Fibroblast of lung (primary cell): ENCODE data around the gene CAB39L. TPM values are rescaled to one million over a fixed set of nuclear protein-coding genes. Genes with fewer than 3 reads are reported as not detected.

Source experiments
- DNase-seq, 2 donors: peaks; one replicate each; pipeline versions ENCODE4 v3.0.0 to v3.0.0-alpha.2; 2010; ENCODE audit warnings: low read depth in 2 of 2
- H2AFZ ChIP-seq: 2 replicates; pipeline ENCODE4 v1.5.1; 2012; ENCODE audit warnings: low read length, control low read depth, inconsistent platforms
- H3K27ac ChIP-seq: 2 replicates; pipeline ENCODE4 v1.5.1; 2011; ENCODE audit warnings: low read length, control low read depth; ENCODE audit not compliant: insufficient read depth
- H3K27me3 ChIP-seq: 2 replicates; pipeline ENCODE4 v1.5.1; 2011; ENCODE audit warnings: mild to moderate bottlenecking, low read length; ENCODE audit not compliant: control insufficient read depth, insufficient read depth
- H3K36me3 ChIP-seq: 2 replicates; pipeline ENCODE4 v1.5.1; 2011; ENCODE audit warnings: low read length; ENCODE audit not compliant: control insufficient read depth, insufficient read depth
- H3K4me1 ChIP-seq: 2 replicates; pipeline ENCODE4 v1.5.1; 2011; ENCODE audit warnings: low read length; ENCODE audit not compliant: control insufficient read depth, insufficient read depth; ENCODE audit errors: extremely low read depth
- H3K4me2 ChIP-seq: 2 replicates; pipeline ENCODE4 v1.5.1; 2011; ENCODE audit warnings: low read length, control low read depth; ENCODE audit not compliant: insufficient read depth; ENCODE audit errors: extremely low read depth
- H3K4me3 ChIP-seq, 4 experiments: fragments of 200-600 bp in 1 of 4; sonication (generic) in 1 of 4; replicated peaks in 1 of 4; 2 replicates each; pipeline ENCODE4 v1.5.1; 2011 to 2016; ENCODE audit warnings: low read length in 4 of 4, low read depth in 3 of 4, mild to moderate bottlenecking in 3 of 4, control low read depth in 2 of 4, inconsistent platforms in 1 of 4, mixed read lengths in 1 of 4; ENCODE audit not compliant: insufficient read depth in 1 of 4; ENCODE audit errors: control extremely low read depth in 1 of 4
- H3K79me2 ChIP-seq: 2 replicates; pipeline ENCODE4 v1.5.1; 2012; ENCODE audit warnings: mild to moderate bottlenecking, low read length, inconsistent platforms; ENCODE audit not compliant: control insufficient read depth, insufficient read depth
- H3K9ac ChIP-seq: 2 replicates; pipeline ENCODE4 v1.5.1; 2011; ENCODE audit warnings: mild to moderate bottlenecking, low read length, control low read depth; ENCODE audit not compliant: insufficient read depth
- H3K9me3 ChIP-seq: 2 replicates; pipeline ENCODE4 v1.5.1; 2012; ENCODE audit warnings: low read depth, low read length; ENCODE audit not compliant: control insufficient read depth, insufficient read depth
- H4K20me1 ChIP-seq: 2 replicates; pipeline ENCODE4 v1.5.1; 2011; ENCODE audit warnings: low read length; ENCODE audit not compliant: control insufficient read depth, insufficient read depth; ENCODE audit errors: extremely low read depth
- CTCF ChIP-seq, 2 donors: IDR thresholded peaks in 1 of 2; conservative IDR thresholded peaks in 1 of 2; 1 replicate in 1 of 2; 2 replicates in 1 of 2; pipeline ENCODE4 v1.5.1; 2011 to 2012; ENCODE audit warnings: low read length in 2 of 2, control low read depth in 1 of 2, inconsistent platforms in 1 of 2, low read depth in 1 of 2, mild to moderate bottlenecking in 1 of 2
- EZH2 ChIP-seq: IDR thresholded peaks from 2 replicates; pipeline ENCODE4 v1.5.1; 2012; ENCODE audit warnings: low read length, control low read depth, mild to moderate bottlenecking; ENCODE audit errors: missing control alignments
- polyA plus RNA-seq, 2 donors: library from polyadenylated mRNA; depleted of rRNA in 1 of 2; stranded (reverse) in 1 of 2; unstranded in 1 of 2; fragments of >200 nt; gene quantifications; 2 replicates each; pipeline ENCODE4 v1.2.1, GENCODE V29; 2011 to 2012; ENCODE audit warnings: missing spikeins in 1 of 2
- total RNA-seq: library from RNA; depleted of rRNA; stranded (reverse); fragments of >200 nt; gene quantifications from 2 replicates; pipeline ENCODE4 v1.2.1, GENCODE V29; 2014

Gene CAB39L
- total and polyA plus RNA-seq, 2 donors (not counting 1 experiment from before 2014, with no cell fraction given), result 9.4 to 13.0 TPM

GRCh38 chr13:49368688-49369087, 75.2 kb downstream of the CAB39L start:
- Histone ChIP-seq H3K79me2 (no peaks in the 10 kb centered on the region), H2AFZ (no peak overlapping the region), H4K20me1 (no peaks in the 10 kb centered on the region), H3K4me3 (no peak overlapping the region), H3K27ac (no peak overlapping the region), H3K4me1 (no peaks in the 10 kb centered on the region), H3K9me3 (no peaks in the 10 kb centered on the region), H3K27me3 (no peaks in the 10 kb centered on the region), H3K9ac (no peak overlapping the region), H3K36me3 (no peaks in the 10 kb centered on the region), H3K4me2 (no peak overlapping the region)
- TF ChIP-seq CTCF (conservative IDR thresholded peaks at IDR 0.05 in 1 of 2, IDR thresholded peaks at IDR 0.05 in 1 of 2; ENCODE audit: low read depth in 1 of 2, low read length in 2 of 2) (no peak), EZH2 (no peak)
- no peak for DNase-seq

- H3K4me1 ChIP-seq, result no peaks in the 10 kb centered on the region
- H3K4me2 ChIP-seq, result no peak overlapping the region
- TF ChIP-seq EZH2 (no peak), CTCF (conservative IDR thresholded peaks at IDR 0.05 in 1 of 2, IDR thresholded peaks at IDR 0.05 in 1 of 2; ENCODE audit: low read depth in 1 of 2, low read length in 2 of 2) (no peak)
- no peaks in the 10 kb centered on the region for H3K79me2 ChIP-seq
- no peak overlapping the region for H3K27ac ChIP-seq
- peak in 1 of 2 donors; percentile 37 for DNase-seq
- no peak overlapping the region for H2AFZ ChIP-seq
- no peaks in the 10 kb centered on the region for H3K27me3 ChIP-seq
- H3K9me3 ChIP-seq, result no peaks in the 10 kb centered on the region
- no peak overlapping the region for H3K9ac ChIP-seq
- no peak overlapping the region for H3K4me3 ChIP-seq
- H3K36me3 ChIP-seq, result no peaks in the 10 kb centered on the region
- no peaks in the 10 kb centered on the region for H4K20me1 ChIP-seq
Observed at GRCh38 chr13:49367640-49368422, 76.0 kb downstream of the CAB39L start.

- Histone ChIP-seq H3K79me2 (no peaks in the 10 kb centered on the region), H3K9ac (no peak overlapping the region), H3K9me3 (no peaks in the 10 kb centered on the region), H2AFZ (no peak overlapping the region), H4K20me1 (no peaks in the 10 kb centered on the region), H3K36me3 (no peaks in the 10 kb centered on the region), H3K4me2 (no peak overlapping the region), H3K4me3 (no peak overlapping the region), H3K4me1 (no peaks in the 10 kb centered on the region), H3K27ac (no peak overlapping the region), H3K27me3 (no peaks in the 10 kb centered on the region)
- no peak for TF ChIP-seq EZH2
- TF ChIP-seq CTCF (conservative IDR thresholded peaks at IDR 0.05 in 1 of 2, IDR thresholded peaks at IDR 0.05 in 1 of 2; ENCODE audit: low read depth in 1 of 2, low read length in 2 of 2), result no peak
- peak; percentile 26 to 39 for DNase-seq
Observed at GRCh38 chr13:49366841-49367240, 77.0 kb downstream of the CAB39L start.
